SIG-M5 (cell line): Measurements from ENCODE around the gene SNX20.

Experiments used
- DNase-seq: peaks from one replicate; lab custom pipeline; 2025; lab: John Stamatoyannopoulos, UW

The SNX20 gene

DNA sequence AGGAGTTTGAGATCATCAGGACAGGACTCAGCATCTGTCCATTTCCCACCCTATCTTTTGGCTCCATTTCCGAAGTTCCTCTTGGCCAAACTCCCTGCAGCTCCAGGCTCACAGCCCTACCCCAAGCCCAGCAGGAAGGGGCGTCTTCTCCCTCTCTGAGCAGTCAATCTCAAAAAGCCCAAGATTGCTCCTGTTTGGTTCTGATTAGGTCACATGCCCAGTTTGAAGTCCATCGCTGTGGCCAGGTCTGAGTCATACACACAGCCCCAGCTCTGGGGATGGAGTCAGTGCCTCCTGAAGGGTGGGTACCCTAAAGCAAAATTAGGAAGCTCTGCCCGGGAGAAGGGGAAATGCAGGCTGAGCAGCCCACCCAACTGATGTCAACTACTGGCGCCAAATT lies 23.9 kb downstream of the SNX20 start:
- no peak for DNase-seq

DNA sequence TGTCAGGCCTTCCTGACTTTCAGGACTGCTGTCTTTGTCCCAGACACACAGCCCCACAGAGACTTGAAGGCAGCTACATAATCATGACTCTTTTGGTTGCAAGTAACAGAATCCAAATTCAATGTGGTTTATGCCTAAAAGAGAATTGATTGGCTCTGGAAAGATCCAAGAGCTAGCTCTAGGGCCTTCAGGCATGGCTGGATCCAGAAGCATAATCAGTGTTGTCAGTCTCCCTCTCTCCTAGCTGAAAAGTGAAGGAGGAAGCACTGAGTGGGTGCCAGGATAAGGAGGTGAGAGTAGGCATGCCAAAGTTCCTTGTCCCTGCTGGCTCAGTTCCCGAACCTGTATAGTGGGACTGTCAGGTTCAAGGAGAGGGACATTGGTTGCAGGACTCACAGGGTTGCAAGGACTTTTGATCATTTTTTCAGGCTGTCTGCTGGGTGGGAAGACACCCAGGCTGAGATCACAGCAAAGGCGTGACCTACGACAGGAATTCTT lies 25.5 kb downstream of the SNX20 start:
- DNase-seq = no peak

DNA sequence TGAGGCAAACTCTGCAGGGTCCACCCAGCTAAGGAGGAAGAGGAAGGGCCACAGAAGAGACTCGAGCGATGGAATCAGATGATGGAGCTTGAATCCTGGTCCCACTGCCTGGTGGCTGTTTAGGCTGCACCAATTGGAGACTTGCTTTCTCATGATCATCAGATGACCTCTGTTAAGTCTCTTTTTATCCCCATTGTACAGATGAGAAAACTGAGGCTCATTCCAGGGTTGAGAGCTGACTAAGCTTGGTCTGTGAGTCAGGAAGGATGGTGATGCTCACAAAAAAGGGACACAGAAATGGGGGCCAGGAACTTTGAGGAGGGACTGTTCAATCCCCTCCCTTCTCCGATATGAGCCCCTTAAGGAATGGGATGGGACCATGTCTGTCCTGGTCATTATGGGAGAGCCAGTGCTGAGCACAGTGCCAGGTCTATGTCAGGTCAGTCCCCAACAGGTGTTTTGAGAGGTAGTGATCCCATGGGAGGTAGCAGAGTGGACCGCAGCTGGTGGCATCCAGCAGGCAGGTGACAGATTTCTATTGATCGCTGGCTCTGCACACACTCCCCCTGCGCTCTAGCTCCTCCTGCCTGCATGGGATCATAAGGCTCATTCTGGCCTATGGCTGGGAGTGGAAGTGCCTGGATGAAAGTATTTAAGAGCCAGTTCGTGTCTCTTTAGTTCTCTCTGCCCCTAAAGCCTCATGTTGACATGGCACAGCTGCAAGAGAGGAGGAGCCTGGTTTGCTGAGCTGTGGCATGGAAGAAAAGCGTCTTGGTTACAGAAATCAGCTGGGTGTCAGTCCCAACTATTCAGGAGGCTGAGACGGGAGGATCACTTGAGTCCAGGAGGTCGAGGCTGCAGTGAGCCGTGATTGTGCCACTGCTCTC lies 27.2 kb downstream of the SNX20 start:
- no peak for DNase-seq

DNA sequence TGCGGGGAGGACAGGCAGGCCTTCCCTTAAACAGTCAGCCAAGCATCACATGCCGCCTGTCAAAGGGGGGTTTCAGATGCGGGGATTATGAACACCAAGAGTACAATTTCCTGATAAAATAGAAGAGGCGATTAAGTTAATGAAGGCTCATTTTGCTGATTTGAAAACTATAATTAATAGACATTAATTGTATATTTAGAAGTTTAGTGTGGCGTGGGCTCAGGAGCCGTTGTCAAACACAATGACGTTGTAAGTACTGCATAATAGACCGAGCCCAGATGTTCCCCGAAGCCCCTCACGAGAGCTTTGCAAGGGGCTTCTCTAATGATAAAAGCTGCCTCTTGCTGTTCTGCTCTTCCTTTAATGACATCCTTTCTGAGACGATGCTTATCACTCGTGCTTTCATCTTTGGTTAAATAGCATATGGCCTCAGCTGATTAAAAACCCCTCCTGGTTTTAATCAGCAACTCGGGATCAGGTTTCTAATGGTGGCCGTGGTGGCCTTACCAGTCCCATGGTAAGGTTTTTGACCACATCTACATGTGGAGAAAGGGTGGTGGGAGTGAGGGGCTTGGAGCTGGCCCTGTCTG lies 28.2 kb downstream of the SNX20 start:
- DNase-seq = no peak

DNA sequence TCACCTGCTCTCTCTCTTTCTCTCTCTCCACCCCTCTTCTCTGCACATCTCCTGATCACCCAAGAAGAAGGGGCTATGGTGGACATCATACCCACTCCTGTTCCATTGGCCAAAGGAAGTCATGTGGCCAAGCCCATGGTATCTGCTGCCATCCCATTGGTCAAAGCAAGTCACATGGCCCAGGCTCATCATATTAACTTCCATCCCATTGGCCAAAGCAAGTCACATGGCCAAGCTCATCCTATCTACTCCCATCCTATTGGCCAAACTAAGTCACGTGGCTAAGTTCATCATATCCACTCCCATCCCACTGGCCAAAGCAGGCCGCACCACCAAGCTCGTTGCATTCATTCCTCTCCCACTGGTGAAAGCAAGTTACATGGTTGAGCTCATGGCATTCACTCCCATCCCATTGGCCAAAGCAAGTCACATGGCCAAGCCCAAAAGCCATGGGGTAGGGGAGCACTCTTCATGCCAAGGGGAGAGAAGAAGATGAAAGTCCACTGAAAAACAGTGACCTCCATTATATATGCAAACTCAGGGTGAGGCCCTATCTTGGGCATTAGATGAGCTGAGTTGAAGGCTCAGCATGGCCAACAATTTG lies 29.2 kb downstream of the SNX20 start:
- no peak for DNase-seq

DNA sequence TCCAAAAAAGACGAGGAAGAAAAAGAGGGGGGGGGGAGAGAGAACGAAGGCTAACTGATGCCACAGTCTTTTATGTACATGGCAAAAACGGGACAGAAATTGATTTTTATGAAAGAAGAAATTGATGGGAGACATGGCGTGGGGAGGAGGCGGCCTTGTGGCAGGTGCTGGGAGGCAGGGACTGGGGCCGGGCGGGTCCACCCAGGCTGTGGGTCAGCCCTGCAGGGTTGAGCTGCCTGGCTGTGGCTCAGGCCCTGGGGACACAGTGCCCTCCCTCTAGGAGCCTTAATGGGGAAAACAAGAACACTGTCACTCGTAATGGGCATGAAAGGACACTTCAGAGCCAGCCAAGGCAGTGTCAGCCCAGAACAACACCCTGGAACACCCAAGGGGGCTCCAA lies 34.8 kb downstream of the SNX20 start:
- no peak for DNase-seq

DNA sequence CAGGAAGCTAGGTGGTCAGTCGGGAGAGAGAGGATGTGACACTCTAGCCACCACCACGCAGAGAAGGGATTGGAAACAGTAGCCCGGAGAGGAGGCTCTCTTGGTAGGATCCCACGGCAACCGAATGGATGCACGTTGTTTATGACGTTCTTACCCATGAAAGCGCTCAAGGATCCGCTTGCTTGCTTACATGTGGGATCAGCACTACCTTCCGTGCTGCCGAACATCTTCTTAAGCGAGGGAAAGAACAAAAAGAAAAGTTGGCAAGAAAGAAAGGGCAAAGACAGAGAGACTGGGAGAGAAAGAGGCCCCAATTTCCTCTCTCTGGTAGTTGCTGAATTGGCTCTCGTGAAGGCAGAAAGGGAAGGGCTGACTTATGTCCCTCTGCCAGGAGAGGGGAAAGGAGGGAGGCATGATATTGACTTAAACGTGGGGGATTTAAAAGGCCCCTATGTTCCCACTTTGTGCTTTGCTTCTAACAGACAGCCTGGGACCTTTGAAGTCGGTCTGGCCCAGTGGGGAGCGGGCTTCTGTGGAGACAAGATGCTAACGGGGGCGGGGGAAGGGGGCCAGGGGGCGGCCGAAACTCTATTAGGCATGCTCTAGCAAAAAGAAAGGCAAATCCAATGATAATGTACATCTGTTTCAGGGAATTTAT lies 35.4 kb downstream of the SNX20 start:
- DNase-seq = no peak

DNA sequence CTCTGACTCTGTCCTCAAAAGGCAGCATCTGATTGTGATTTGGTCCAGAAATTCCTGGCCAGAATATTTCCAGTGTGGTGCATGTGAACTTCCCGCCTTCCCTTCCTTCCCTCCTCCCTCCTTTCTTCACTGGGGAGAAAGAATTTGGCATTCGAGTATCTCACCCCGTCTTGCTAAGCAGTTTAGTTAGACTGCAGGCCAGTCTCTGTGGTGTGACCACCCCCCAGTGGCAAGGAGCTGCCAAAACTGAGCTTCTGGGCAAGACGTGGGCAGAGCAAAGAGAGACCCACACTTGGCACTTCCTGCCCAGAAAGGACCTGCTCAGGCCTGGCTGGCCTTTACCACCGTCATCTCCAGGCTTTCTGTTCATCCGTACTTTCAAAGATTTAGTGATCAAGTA lies 36.4 kb downstream of the SNX20 start:
- no peak for DNase-seq

DNA sequence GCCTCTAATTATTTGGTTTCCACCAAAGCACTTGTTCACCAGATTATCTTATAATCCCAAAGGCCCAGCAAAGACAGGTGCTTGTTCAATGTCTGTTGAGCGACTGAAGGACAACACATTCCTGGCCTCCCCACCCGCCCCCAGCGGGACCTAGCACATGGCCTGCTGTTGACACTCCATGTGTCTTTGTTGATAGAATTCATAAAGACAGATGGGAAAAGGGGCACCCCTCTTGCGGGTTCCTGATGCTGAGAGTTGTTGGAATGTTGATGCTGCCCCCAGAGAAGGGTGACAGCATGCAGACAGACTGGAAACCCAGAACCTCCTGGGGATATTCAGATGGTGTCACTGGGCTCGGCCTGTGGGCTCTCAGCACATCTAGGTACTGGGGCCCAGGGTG lies 36.9 kb downstream of the SNX20 start:
- DNase-seq = no peak

DNA sequence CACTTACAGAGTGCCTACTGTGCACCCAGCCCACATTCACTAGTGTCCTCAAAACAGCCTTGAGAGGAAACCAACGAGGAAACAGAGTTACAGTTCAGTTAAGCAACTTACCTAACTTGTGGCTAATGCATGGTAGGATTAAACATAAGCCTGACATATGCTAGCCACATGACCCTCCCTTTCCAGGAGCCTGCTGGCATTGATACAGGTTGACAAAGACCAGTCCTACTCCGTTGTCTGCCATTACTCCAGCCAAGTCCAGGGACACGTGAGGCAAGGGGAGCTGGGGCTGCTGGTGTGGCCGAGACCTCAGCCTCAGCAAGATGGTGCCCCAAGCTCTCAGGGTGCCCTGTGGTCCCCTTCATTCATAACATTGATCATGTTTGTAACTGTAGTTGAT lies 37.9 kb downstream of the SNX20 start:
- DNase-seq = no peak

DNA sequence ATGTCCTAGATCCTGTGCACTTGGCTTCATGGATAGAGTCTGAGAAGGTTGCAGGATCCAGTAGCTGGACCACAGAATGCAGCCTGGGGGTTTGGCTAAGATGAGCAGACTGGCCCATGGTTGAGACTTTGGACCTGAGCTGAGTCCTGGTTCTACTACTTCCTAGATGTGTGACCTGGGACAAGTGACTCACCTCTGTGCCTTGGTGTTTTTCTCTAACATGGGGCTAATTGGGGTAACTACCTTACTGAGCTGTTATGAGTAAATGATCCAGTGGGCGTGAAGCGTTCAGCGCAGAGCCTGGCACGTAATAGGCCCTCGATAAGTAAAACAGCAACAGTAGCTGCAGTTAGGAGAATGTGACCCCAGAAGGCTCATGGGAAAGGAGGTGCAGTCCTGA lies 38.8 kb downstream of the SNX20 start:
- DNase-seq = no peak

DNA sequence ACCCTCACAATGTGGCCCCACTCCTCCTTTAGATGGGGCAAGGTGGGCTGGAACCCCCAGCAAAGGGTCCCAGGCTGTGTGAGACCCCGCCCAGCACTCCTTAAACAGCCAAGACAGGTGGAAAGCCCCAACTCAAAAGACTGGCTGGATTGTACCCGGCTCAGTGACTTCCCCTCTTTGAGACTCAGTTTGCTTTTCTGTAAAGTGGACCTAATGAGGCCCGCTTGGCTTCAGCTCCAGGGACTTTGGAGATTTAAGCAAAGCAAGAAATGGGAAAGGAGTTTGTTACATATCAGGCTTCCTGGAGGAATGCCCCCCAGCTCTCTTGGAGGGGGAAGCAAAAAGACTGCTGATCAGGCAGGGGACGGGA lies 39.3 kb downstream of the SNX20 start:
- no peak for DNase-seq

DNA sequence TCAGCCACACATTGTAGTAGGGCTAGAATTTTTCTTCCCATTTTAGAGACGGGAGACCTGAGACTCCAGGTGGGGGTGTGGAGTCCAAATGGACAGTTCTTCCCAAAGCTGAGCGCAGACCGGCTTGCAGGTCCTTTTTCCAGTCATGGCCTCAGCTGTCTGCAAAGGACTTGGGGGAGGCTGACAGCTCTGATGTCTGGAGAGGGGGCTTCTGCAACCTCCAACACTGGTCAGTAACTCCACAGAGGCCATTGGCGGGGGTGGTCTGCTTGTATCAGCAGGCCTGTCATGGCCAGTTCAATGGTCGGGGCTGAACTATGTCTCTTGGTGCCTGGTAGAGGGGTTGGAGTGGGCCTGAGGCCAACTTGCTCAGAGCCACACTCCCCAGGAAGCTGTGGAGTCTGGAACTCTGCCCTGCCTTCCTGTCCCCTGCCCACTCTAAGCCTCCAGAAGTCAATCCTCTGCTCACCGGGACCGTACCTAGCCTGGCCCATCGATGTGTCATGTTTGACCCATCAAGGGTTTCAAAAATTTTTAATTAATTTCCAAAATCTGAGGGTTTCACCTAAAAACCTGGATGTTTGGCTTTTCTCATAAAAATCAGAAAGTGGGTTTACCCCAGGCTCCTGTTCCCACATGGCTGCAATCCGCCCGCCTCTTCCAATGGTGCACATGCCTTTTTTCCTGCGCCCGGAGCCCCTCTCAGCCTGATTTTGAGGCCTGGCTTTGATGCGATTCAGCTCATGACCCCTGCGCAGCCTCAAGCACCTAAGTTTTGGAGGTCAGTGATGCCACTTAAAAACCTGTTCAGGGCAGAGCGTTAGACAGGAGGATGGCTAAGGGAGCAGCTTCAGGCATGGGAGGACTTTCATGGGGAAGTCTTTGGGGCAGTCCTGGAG lies 39.9 kb downstream of the SNX20 start:
- no peak for DNase-seq

DNA sequence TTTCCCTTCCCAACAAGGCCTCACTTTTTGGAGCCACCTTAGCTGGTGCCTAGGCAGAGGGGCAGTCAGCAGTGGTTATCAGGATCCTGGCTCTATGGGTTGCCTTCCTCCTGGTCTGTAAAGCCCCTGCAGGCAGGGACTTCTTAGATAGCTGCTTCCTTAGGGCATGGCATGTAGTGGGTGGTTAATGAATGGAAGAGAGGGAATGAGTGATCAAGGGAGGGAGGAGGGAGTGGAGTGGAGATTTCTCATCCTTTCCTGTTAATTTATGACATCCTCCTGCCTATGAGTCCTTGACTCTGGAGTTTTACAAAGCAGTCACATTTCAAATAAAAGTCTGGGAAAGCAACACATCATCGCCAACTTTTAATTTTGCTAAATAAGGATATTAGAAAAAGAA lies 40.7 kb downstream of the SNX20 start:
- no peak for DNase-seq

DNA sequence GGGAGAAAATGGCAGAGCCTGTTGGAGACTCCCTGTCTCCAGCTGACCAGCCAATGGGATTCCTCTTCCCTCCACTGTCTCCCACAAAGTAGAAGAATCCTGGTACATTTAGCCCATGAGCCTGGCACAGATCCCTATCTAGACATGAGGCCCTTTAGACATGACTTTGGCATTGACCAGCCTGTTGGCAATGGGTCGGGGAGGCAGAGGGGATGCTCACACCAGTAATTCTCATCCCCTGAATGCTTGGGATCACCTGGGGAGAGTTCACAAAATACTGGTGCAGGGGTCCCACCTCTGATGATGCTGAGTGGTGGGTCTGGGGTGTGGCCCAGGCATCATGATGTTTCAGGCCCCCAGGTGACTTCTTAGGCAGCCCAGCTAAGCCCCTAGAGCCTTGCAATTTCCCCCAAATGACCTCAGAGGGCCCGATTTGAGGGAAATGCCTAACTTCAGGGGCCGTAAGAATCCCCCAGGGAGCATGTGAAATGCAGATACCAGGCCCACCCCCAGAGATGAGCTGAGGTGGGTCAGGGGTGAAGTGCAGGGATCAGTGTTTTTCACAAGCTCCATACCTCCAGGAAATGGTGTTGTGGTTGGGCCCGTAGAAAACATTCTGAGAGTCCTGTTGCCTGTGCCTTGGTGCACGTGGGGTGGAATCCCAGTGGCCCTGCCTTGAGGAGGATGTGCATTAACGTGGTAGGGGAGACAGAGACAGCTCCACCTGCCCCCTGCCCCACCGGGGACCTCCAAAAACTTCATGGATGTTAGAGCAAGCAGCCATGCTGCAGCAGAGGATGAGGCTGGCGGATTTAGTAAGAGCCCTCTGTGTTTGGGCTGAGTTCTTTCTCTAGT lies 42.1 kb downstream of the SNX20 start:
- DNase-seq = no peak

DNA sequence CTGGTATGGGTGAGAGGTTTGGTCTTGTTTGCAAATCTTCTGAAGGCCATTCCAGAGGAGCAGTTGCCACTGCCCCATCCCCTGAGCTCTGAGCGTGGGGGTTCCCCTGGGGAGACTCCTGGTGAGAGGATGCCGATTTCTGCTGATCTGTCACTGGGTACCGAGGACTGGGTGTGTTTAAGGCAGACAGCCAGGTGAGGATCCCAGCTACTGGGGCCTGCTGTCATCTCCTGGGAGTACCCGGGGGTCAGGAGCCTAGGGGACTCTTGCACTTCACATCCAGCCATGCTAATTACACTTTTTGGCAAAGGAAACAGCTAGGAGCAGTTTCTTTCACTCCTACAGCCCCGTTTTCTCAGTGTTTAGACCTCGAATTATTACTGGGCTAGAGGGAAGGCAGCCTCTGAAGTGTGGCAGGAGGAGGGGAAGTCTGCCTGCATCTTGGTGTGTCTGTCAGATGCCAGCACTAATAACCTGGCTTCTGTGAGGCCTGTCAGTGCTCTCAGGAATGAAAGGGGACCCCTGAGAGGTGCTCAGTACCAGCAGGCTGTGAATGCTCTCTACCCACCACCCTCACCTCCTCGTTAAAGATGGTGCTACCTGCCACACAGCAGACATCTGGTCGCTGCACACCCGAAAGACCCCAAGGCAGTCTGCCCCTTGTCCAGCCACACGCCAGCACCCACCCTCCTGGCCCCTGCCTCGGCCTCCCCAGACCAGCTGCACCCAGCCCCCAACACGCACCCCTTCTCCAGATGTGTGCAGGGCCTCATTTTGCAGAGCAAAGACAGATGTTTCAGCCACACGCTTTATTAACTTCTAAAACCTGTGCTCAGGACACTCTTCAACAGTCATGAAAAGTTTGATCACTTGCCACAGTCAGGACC lies 43.2 kb downstream of the SNX20 start:
- DNase-seq = no peak

DNA sequence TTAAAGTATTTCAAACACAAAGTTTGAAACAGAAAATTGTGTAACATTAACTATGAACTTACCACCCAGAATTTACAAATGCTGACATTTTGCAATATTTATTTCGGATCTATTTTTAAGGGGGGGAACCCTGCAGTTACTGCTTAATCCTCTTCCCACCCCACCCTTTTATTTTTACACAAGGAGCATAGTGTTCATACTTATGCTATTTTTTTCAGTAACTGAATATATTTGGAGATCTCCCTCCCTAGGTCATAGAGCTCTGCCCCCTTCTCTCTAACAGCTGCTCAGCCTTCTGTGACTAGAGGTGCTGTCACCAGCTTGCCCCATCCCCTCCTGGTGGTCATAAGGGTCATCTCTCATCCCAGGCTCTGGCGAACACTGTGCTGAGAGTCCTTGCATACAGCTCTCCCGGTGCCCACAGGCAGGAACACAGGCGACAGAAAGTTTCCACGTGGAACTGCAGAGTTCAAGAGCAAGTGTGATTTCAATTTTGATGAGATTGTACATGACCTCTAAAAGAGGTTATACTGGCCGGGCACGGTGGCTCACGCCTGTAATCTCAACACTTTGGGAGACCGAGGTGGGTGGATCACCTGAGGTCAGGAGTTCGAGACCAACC lies 44.2 kb downstream of the SNX20 start:
- DNase-seq = no peak

DNA sequence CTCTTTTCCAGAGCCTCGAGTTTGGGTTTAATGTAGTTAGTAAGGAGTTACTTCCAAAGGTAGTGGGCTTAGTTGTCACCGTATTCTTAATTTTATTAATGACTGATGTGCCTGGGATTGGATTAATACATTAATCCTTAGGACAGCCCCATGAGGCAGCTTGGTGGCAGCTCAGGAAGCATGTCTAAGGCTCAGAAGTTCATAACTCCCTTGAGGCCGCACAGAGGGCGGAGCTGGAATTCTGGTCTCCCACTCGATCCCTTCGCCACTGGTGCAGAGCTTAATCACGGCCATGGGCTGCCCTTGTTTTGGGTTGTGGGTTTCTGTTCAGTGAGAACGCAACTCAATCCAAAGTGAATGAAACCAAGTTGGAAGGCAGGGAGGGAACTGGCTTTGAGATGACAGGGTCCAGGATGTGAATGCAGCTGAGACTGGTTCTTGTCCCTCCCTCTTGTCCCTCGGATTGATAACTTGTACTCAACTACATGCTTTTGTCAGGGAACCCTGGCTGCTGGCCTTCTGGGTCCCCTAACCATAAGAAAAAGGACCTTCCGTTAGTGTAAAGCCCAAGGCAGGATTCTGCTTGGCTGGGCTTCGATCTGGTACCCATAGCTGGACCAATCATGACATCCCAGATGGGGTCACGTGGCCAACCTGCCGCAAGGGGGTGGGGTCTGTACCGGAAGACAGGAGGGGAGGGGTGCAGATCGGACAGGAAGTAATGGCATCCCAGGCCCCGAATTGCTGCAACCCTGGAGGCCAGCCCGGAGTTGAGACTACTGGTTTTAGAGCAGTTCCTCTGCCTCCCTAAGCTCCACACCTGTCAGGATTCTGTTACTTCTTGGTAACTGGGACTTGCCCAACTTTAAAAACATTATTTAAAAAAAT lies 45.4 kb downstream of the SNX20 start:
- DNase-seq = no peak
